GM12801 (cell line): ENCODE data around the gene CC2D2A.

Experiments
- TF ChIP-seq, protein P1 (sequence below): IDR thresholded peaks from one replicate; pipeline ENCODE4 v1.5.1; 2011; ENCODE audit warnings: control low read depth; ENCODE audit not compliant: insufficient read length; ENCODE audit errors: extremely low read depth

CC2D2A gene

DNA sequence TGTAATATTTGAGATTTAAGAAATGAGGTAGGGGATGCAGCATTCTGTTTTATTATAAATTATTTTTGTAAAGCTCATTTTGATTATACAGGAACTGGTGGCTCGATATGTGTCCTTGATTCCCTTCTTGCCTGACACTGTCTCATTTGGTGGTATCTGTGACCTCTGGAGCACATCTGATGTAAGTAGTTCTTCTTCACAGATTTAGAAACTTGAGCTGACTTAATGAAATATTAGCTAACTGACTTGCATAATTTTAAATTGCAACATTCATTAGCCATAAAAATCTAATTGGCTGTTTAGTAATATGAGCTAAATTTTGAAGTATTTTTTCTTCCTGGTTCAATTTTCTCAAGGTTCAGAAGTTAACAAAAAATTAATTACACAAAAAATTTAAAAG is 116.4 kb downstream of the CC2D2A start:
- TF ChIP-seq, protein P1, sequence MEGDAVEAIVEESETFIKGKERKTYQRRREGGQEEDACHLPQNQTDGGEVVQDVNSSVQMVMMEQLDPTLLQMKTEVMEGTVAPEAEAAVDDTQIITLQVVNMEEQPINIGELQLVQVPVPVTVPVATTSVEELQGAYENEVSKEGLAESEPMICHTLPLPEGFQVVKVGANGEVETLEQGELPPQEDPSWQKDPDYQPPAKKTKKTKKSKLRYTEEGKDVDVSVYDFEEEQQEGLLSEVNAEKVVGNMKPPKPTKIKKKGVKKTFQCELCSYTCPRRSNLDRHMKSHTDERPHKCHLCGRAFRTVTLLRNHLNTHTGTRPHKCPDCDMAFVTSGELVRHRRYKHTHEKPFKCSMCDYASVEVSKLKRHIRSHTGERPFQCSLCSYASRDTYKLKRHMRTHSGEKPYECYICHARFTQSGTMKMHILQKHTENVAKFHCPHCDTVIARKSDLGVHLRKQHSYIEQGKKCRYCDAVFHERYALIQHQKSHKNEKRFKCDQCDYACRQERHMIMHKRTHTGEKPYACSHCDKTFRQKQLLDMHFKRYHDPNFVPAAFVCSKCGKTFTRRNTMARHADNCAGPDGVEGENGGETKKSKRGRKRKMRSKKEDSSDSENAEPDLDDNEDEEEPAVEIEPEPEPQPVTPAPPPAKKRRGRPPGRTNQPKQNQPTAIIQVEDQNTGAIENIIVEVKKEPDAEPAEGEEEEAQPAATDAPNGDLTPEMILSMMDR, result no peak

- TF ChIP-seq, protein P1, result no peak
Measured at GRCh38 chr4:15587649-15588048, 118.0 kb downstream of the CC2D2A start.

GRCh38 chr4:15592799-15593198 is 123.1 kb downstream of the CC2D2A start:
- TF ChIP-seq, protein P1, result no peak

GRCh38 chr4:15598644-15599043 is 129.0 kb downstream of the CC2D2A start:
- TF ChIP-seq, protein P1, result no peak

DNA sequence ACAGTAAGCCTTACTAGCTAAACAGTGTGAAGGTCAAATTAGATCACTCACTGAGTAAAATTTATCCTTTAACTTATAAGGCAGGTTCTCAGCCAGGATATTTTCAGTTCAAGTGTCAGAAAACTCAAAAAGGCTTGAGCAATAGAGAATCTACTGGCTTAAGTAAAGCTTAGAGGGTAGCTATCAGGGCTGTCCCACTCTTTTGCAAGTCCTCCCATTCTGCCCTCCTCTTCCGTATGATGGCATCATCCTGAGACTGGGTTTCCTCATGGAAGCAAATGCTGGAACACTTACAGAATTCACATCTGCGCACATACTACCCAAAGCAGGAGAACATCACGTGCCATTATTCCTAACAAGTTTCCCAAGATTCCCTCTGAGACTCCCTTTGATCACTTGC is 130.5 kb downstream of the CC2D2A start:
- TF ChIP-seq, protein P1, result no peak

GRCh38 chr4:15601862-15602261 is 132.2 kb downstream of the CC2D2A start:
- TF ChIP-seq, protein P1, result no peak

DNA sequence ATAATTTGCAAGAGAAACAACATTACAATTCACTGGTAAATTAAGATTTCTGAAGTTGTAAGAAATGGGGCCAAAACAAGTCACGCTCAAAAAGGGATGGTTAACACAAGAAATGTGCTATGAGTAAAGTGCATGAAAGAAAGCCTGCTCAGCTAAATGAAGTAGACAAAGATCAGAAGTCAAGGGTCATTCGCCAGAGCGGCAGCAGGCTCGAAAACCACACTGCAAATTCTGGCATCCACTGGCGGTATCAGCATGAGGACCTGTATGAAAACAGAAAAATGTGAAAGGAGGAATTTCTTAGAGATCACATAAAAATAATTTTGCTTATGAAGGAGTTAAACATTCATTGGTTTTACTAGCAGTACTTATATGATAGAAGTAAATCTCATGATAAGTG is 135.9 kb downstream of the CC2D2A start:
- TF ChIP-seq, protein P1, result no peak

- TF ChIP-seq, protein P1, result no peak
Measured at GRCh38 chr4:15610855-15611254, 141.2 kb downstream of the CC2D2A start.
